NCI-H82 (cell line): ENCODE data around the gene IL13RA2.
A peak's percentile ranks its signal among the peaks of the same experiment; 100 is the strongest.

Experiments used
- DNase-seq: peaks from one replicate; lab custom pipeline; 2025; lab: John Stamatoyannopoulos, UW

IL13RA2 gene

DNA sequence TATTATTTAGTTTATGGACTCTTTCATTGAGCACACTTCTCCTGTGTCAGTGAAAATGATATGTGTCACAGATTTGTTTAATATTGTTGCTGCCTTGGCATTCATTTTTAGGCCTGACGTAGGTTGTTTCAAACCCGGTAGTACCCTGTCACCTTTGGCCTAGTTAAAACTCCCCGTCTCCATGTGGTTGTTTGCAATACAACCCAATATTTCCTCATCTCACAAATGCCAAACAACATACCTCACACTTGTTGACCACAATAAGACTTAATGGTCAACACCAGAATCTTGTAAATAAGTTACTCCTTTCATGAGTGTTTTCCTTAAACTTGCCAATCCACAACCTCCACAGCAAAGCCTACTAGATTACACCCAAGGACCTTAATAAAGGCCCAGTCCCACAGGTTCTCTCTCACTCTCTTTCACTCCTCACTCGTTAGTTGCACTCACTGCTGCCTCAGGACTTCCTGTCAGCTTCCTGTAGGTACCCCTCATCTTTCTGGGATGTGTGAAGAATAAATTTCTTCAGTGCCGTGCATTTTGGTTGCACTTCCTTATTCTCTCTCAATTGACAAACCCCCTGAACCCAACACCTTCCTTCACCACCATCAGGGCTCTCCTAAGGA lies 31.3 kb downstream of the IL13RA2 start:
- no peak for DNase-seq

DNA sequence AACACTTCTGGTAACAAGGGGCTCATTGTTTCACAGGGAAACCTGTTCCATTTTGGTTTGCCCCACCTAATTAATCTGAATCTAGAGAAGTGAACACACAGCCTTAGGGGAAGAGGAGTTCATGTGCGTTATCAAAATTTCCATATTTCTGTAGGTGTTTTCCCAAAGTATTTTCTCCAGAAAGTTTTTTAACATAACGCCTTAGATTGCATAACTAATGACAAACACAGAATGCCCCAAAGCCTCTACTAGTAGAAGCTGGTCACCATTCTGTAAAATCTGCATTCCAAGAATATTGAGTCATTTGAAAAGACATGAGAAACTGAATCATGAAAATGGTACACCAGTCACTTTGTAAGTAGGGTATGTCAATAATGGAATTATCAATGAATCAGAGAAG lies 41.1 kb downstream of the IL13RA2 start:
- DNase-seq: no peak

DNA sequence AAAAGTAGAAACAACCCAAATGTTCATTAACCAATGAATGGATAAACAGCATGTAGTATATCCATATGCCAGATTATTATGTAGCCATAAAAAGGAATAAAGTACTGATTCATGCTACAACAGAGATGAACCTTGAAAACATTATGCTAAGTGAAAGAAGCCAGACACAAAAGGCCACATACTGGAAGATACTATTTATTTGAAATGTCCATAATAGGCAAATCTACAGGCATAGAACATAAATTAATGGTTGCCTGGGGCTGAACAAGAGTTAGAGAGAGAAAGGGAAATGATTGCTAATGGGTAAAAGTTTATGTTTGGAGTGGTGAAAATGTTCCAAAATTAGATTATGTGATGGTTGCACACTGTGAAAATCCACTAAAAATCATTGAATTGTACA lies 44.4 kb downstream of the IL13RA2 start:
- no peak for DNase-seq

DNA sequence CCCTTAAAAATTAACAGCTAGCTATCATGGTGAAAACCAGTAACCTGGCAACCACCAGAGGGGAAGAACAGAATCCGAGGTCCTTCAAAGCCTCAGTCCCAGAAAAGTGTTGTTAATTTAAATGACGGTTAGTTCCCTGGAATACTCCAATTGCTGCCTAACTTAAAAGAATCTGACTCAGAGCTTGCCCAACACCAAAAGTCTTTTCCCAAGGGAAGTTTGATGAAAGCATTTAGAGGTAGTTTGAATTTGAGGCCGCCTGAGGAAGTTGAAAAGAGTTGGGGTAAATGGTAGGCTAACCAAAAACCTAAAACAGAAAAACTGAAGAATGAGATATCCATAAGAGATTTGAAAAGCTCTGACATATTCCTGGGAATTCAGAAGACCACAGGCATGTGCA lies 46.6 kb downstream of the IL13RA2 start:
- DNase-seq: no peak

DNA sequence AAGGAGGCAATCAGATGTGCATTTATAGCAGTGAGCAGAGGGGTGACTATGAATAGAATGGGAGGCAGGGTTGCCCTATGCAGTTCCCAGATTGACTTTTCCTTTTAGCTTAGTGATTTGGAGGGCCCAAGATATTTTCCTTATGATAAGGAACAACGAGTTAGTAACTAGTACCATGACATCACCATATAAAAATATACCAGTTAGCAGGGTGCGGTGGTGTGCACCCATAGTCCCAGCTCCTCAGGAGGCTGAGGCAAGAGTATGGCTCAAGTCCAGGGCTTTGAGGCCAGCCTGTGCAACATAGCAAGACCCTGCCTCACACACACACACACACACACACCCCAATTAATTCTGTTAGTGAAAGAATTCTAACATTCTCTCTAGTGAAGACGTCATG lies 53.0 kb downstream of the IL13RA2 start:
- no peak for DNase-seq

DNA sequence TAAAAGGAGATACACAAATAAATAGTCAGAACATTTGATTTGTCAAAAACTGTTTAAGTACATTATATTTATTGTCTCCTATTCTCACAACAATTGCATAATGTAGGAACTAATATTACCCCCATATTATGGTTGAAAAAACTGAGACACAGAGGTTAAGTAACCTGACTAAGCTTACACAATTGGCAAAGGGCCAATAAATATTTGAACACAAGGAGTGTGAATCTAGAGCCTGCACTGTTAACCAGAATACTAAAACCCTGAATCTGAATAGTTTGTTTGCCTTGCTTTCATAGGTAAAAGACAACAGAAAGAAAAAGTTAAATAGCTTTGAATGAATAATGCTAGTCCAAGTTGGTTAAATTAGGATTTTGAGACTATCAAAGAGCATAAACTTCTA lies 55.2 kb downstream of the IL13RA2 start:
- peak; percentile 14 for DNase-seq

DNA sequence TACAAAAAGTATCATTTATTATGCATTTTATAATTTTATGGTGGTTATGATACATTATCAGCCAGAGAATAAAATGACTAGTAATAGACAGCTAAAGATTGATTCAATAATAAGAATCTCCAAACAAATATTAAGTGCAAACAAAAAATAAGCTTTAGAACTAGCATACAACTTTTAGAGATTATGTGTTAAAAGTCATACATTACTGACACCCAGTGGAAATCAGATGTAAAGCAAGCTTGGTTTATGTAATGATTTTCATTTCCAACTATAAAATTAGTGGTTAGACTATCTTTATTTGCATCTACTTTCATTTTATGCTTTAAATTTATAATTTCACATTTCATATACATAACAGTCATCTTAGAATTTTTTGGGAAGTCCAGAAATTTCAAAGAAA lies 57.7 kb downstream of the IL13RA2 start:
- DNase-seq: peak; percentile 20
